ENCODE measurements around the gene RAB3B. TPM values are rescaled to one million over a fixed set of nuclear protein-coding genes. Genes with fewer than 3 reads are reported as not detected.
"Not testable (repeated sequence)": the region's sequence is repeated elsewhere in the genome, so short reads cannot be mapped to it uniquely, and the experiment has no call there.

RAB3B gene
- total and polyA plus RNA-seq, 4 donors, result 0.02 to 0.57 (median 0.11) TPM

- Histone ChIP-seq H3K9ac (ENCODE audit: insufficient read depth in 1 of 2, low read length in 2 of 2) (no peak overlapping the region), H3K4me3 (no peak overlapping the region), H3K4me1 (ENCODE audit: control insufficient read depth in 5 of 5, insufficient read depth in 5 of 5, low read length in 5 of 5) (no peaks in the 10 kb centered on the region), H3K27me3 (ENCODE audit: control insufficient read depth in 3 of 3, insufficient read depth in 3 of 3, low read length in 2 of 3) (peaks cover 0 to 23% (median 7%) of the 10 kb centered on the region in 3 donors), H3K9me3 (ENCODE audit: control insufficient read depth in 4 of 4, insufficient read depth in 3 of 4, low read length in 3 of 4) (no peaks in the 10 kb centered on the region), H3K27ac (ENCODE audit: low read depth in 1 of 2, low read length in 1 of 2) (no peak overlapping the region), H3K36me3 (ENCODE audit: control insufficient read depth in 4 of 4, insufficient read depth in 4 of 4, low read length in 4 of 4) (no peaks in the 10 kb centered on the region)
- ATAC-seq (ENCODE audit: insufficient read depth, low FRiP score), result no peak
- no peak for DNase-seq
- no peak for TF ChIP-seq CTCF (IDR thresholded peaks at IDR 0.05; ENCODE audit: control extremely low read depth, extremely low read depth)
- 77 to 86% methylated on average over 10 of the region's 10 CpGs for WGBS, 2 donors
Measured at GRCh38 chr1:51899022-51899421, 91.5 kb downstream of the RAB3B start.

GRCh38 chr1:51898090-51898734, 92.3 kb downstream of the RAB3B start:
- Histone ChIP-seq H3K9ac (ENCODE audit: insufficient read depth in 1 of 2, low read length in 2 of 2) (no peak overlapping the region), H3K27me3 (ENCODE audit: control insufficient read depth in 3 of 3, insufficient read depth in 3 of 3, low read length in 2 of 3) (peaks cover 0 to 23% (median 7%) of the 10 kb centered on the region in 3 donors), H3K4me1 (ENCODE audit: control insufficient read depth in 5 of 5, insufficient read depth in 5 of 5, low read length in 5 of 5) (no peaks in the 10 kb centered on the region), H3K4me3 (no peak overlapping the region), H3K36me3 (ENCODE audit: control insufficient read depth in 4 of 4, insufficient read depth in 4 of 4, low read length in 4 of 4) (no peaks in the 10 kb centered on the region), H3K9me3 (ENCODE audit: control insufficient read depth in 4 of 4, insufficient read depth in 3 of 4, low read length in 3 of 4) (no peaks in the 10 kb centered on the region), H3K27ac (ENCODE audit: low read depth in 1 of 2, low read length in 1 of 2) (no peak overlapping the region)
- no peak for TF ChIP-seq CTCF (IDR thresholded peaks at IDR 0.05; ENCODE audit: control extremely low read depth, extremely low read depth)
- DNase-seq (no peak), ATAC-seq (ENCODE audit: insufficient read depth, low FRiP score) (no peak)
- WGBS, 2 donors, result 64 to 73% methylated on average over 6 of the region's 6 CpGs

- no peak overlapping the region for H3K4me3 ChIP-seq
- no peak overlapping the region for H3K9ac ChIP-seq (ENCODE audit: insufficient read depth in 1 of 2, low read length in 2 of 2)
- no peaks in the 10 kb centered on the region for H3K9me3 ChIP-seq (ENCODE audit: control insufficient read depth in 4 of 4, insufficient read depth in 3 of 4, low read length in 3 of 4)
- no peaks in the 10 kb centered on the region for H3K36me3 ChIP-seq (ENCODE audit: control insufficient read depth in 4 of 4, insufficient read depth in 4 of 4, low read length in 4 of 4)
- no peaks in the 10 kb centered on the region for H3K4me1 ChIP-seq (ENCODE audit: control insufficient read depth in 5 of 5, insufficient read depth in 5 of 5, low read length in 5 of 5)
- DNase-seq, result no peak
- no peak for TF ChIP-seq CTCF (IDR thresholded peaks at IDR 0.05; ENCODE audit: control extremely low read depth, extremely low read depth)
- H3K27ac ChIP-seq (ENCODE audit: low read depth in 1 of 2, low read length in 1 of 2), result no peak overlapping the region
- no peak for ATAC-seq (ENCODE audit: insufficient read depth, low FRiP score)
- H3K27me3 ChIP-seq (ENCODE audit: control insufficient read depth in 3 of 3, insufficient read depth in 3 of 3, low read length in 2 of 3), result peaks cover 0 to 23% (median 7%) of the 10 kb centered on the region in 3 donors
Measured at GRCh38 chr1:51897699-51898031, 92.8 kb downstream of the RAB3B start.

- H3K4me1 ChIP-seq (ENCODE audit: control insufficient read depth in 5 of 5, insufficient read depth in 5 of 5, low read length in 5 of 5); H3K9ac ChIP-seq (ENCODE audit: insufficient read depth in 1 of 2, low read length in 2 of 2); H3K27ac ChIP-seq (ENCODE audit: low read depth in 1 of 2, low read length in 1 of 2); H3K36me3 ChIP-seq (ENCODE audit: control insufficient read depth in 4 of 4, insufficient read depth in 4 of 4, low read length in 4 of 4); ATAC-seq (ENCODE audit: insufficient read depth, low FRiP score); DNase-seq; H3K9me3 ChIP-seq (ENCODE audit: control insufficient read depth in 4 of 4, insufficient read depth in 3 of 4, low read length in 3 of 4); H3K4me3 ChIP-seq: not testable (repeated sequence)
- peaks cover 0 to 23% (median 12%) of the 10 kb centered on the region in 3 donors for H3K27me3 ChIP-seq (ENCODE audit: control insufficient read depth in 3 of 3, insufficient read depth in 3 of 3, low read length in 2 of 3)
- 78 to 88% methylated on average over 2 of the region's 2 CpGs for WGBS, 2 donors
Measured at GRCh38 chr1:51894748-51895147, 95.8 kb downstream of the RAB3B start.

All from lung (tissue), 12 donors.